Fibroblast of gingiva (primary cell): ENCODE results near the gene RAB40B.
"Not testable (repeated sequence)": the region's sequence is repeated elsewhere in the genome, so short reads cannot be mapped to it uniquely, and the experiment has no call there.

ENCODE experiments used
- DNase-seq: peaks from one replicate; pipeline ENCODE4 v3.0.0-alpha.2; 2011; ENCODE audit warnings: low read depth

The RAB40B gene

GRCh38 chr17:82667668-82668000 is 30.9 kb downstream of the RAB40B start:
- DNase-seq, result no peak

- DNase-seq, result no peak
These were observed 31.4 kb downstream of the RAB40B start for GRCh38 chr17:82666931-82667667.

GRCh38 chr17:82665891-82666290 is 32.6 kb downstream of the RAB40B start:
- DNase-seq, result no peak

GRCh38 chr17:82665217-82665616 is 33.3 kb downstream of the RAB40B start:
- DNase-seq, result no peak

- DNase-seq, result no peak
These were observed 33.8 kb downstream of the RAB40B start for GRCh38 chr17:82664701-82665182.

GRCh38 chr17:82664276-82664575 is 34.3 kb downstream of the RAB40B start:
- DNase-seq, result no peak

GRCh38 chr17:82663381-82664275 is 34.9 kb downstream of the RAB40B start:
- DNase-seq, result no peak

GRCh38 chr17:82662711-82663261 is 35.7 kb downstream of the RAB40B start:
- DNase-seq, result no peak

- DNase-seq, result no peak
These were observed 36.5 kb downstream of the RAB40B start for GRCh38 chr17:82661717-82662683.

GRCh38 chr17:82659886-82660285 is 38.6 kb downstream of the RAB40B start:
- no peak for DNase-seq

GRCh38 chr17:82658796-82659452 is 39.6 kb downstream of the RAB40B start:
- DNase-seq, result no peak

- no peak for DNase-seq
These were observed 40.2 kb downstream of the RAB40B start for GRCh38 chr17:82658331-82658730.

GRCh38 chr17:82657926-82658325 is 40.6 kb downstream of the RAB40B start:
- no peak for DNase-seq

GRCh38 chr17:82656266-82656665 is 42.2 kb downstream of the RAB40B start:
- DNase-seq, result no peak

GRCh38 chr17:82655523-82655922 is 43.0 kb downstream of the RAB40B start:
- no peak for DNase-seq

GRCh38 chr17:82655038-82655479 is 43.4 kb downstream of the RAB40B start:
- DNase-seq, result no peak

- not testable (repeated sequence) for DNase-seq
These were observed 43.9 kb downstream of the RAB40B start for GRCh38 chr17:82654611-82655010.

GRCh38 chr17:82653651-82654528 is 44.6 kb downstream of the RAB40B start:
- DNase-seq, result no peak

GRCh38 chr17:82650723-82651122 is 47.8 kb downstream of the RAB40B start:
- no peak for DNase-seq
